Measurements from ENCODE around the gene ZNF609.

DNA sequence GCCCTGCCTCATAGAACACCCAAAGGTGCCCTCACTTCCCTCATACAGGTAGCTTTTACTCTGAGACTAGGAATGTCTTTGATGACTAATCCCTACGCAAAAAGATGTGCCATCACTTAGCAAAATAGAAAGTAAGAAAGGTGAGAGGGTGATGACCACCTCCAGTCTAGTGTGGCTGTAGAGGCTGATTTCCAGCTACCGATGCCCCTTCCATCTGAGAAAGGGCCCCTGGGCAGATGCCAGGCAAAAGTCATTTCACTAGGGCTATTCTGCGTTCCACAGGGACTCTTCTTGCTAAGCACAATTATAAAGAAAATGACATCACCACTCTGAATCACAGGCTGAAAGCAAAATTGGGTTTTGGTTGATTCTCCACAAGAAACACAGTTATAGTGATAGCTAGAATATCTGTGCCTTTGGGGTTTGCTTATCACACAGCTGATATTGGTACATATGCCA, 237.6 kb downstream of the ZNF609 start:
- TF ChIP-seq, protein P1, sequence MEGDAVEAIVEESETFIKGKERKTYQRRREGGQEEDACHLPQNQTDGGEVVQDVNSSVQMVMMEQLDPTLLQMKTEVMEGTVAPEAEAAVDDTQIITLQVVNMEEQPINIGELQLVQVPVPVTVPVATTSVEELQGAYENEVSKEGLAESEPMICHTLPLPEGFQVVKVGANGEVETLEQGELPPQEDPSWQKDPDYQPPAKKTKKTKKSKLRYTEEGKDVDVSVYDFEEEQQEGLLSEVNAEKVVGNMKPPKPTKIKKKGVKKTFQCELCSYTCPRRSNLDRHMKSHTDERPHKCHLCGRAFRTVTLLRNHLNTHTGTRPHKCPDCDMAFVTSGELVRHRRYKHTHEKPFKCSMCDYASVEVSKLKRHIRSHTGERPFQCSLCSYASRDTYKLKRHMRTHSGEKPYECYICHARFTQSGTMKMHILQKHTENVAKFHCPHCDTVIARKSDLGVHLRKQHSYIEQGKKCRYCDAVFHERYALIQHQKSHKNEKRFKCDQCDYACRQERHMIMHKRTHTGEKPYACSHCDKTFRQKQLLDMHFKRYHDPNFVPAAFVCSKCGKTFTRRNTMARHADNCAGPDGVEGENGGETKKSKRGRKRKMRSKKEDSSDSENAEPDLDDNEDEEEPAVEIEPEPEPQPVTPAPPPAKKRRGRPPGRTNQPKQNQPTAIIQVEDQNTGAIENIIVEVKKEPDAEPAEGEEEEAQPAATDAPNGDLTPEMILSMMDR (IDR thresholded peaks at IDR 0.05): no peak
- no peak for TF ChIP-seq POLR2A (IDR thresholded peaks at IDR 0.05)
